ENCODE data around the gene ABHD16A.

The ABHD16A gene

DNA sequence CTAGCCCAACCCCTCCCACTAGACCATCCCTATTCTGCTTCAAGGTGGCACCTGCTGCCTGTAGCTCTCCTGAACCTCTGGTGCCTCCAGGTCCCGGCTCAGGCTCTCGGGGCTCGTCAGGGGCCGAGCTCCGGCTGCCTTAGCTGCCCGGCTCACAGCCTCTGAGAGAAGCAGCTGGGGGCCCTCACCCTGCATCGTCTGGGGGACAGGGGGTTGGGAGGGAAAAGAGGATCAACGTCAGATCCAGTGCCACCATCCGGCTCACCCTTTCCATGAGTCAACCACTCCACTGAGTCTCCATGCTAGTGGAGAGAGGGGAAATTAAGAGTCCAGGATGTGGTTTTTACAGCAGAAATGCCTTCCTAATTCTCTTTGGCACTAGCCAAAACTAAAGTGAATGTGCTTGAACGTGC is 63.7 kb downstream of the ABHD16A start:
- no peak for DNase-seq (ENCODE audit: low spot score)

GRCh38 chr6:31639043-31639442 is 64.1 kb downstream of the ABHD16A start:
- no peak for DNase-seq (ENCODE audit: low spot score)
